ENCODE results near the gene TXNDC2. TPM values are rescaled to one million over a fixed set of nuclear protein-coding genes. Genes with fewer than 3 reads are reported as not detected.
"Not testable (repeated sequence)": the region's sequence is repeated elsewhere in the genome, so short reads cannot be mapped to it uniquely, and the experiment has no call there.

TXNDC2 gene
- total RNA-seq, 2 donors from 2014 or later: 0.35 to 8.8 TPM

- TF ChIP-seq CTCF (IDR thresholded peaks at IDR 0.05): no peak
- DNase-seq (ENCODE audit: low spot score): no peak
- no peaks in the 10 kb centered on the region for H3K4me1 ChIP-seq (ENCODE audit: control insufficient read depth in 1 of 2, low read depth in 2 of 2)
- H3K4me3 ChIP-seq: no peak overlapping the region
- no peak for ATAC-seq (ENCODE audit: insufficient number of reproducible peaks, low FRiP score, low read depth)
- no peak overlapping the region for H3K27ac ChIP-seq
- no peaks in the 10 kb centered on the region for H3K9me3 ChIP-seq
- no peaks in the 10 kb centered on the region for H3K27me3 ChIP-seq (replicated peaks; ENCODE audit: insufficient read depth)
- H3K36me3 ChIP-seq: no peaks in the 10 kb centered on the region
Observed at GRCh38 chr18:9900699-9901098, 14.9 kb downstream of the TXNDC2 start.

GRCh38 chr18:9901377-9901776 is 15.6 kb downstream of the TXNDC2 start:
- H3K36me3 ChIP-seq: no peaks in the 10 kb centered on the region
- TF ChIP-seq CTCF (IDR thresholded peaks at IDR 0.05): no peak
- no peak for DNase-seq (ENCODE audit: low spot score)
- no peak overlapping the region for H3K27ac ChIP-seq
- H3K4me1 ChIP-seq (ENCODE audit: control insufficient read depth in 1 of 2, low read depth in 2 of 2): no peaks in the 10 kb centered on the region
- no peaks in the 10 kb centered on the region for H3K9me3 ChIP-seq
- no peak overlapping the region for H3K4me3 ChIP-seq
- no peak for ATAC-seq (ENCODE audit: insufficient number of reproducible peaks, low FRiP score, low read depth)
- H3K27me3 ChIP-seq (replicated peaks; ENCODE audit: insufficient read depth): no peaks in the 10 kb centered on the region

GRCh38 chr18:9902264-9902663 is 16.5 kb downstream of the TXNDC2 start:
- H3K4me1 ChIP-seq (ENCODE audit: control insufficient read depth in 1 of 2, low read depth in 2 of 2); H3K9me3 ChIP-seq; H3K27me3 ChIP-seq (replicated peaks; ENCODE audit: insufficient read depth); H3K4me3 ChIP-seq; H3K27ac ChIP-seq; DNase-seq (ENCODE audit: low spot score); H3K36me3 ChIP-seq; ATAC-seq (ENCODE audit: insufficient number of reproducible peaks, low FRiP score, low read depth): not testable (repeated sequence)

- ATAC-seq (ENCODE audit: insufficient number of reproducible peaks, low FRiP score, low read depth): no peak
- H3K4me3 ChIP-seq: no peak overlapping the region
- no peak for TF ChIP-seq CTCF (IDR thresholded peaks at IDR 0.05)
- no peaks in the 10 kb centered on the region for H3K27me3 ChIP-seq (replicated peaks; ENCODE audit: insufficient read depth)
- H3K27ac ChIP-seq: no peak overlapping the region
- H3K4me1 ChIP-seq (ENCODE audit: control insufficient read depth in 1 of 2, low read depth in 2 of 2): no peaks in the 10 kb centered on the region
- no peaks in the 10 kb centered on the region for H3K9me3 ChIP-seq
- H3K36me3 ChIP-seq: no peaks in the 10 kb centered on the region
- DNase-seq (ENCODE audit: low spot score): no peak
Observed at GRCh38 chr18:9902832-9903231, 17.1 kb downstream of the TXNDC2 start.

- no peaks in the 10 kb centered on the region for H3K27me3 ChIP-seq (replicated peaks; ENCODE audit: insufficient read depth)
- DNase-seq (ENCODE audit: low spot score): no peak
- no peak for ATAC-seq (ENCODE audit: insufficient number of reproducible peaks, low FRiP score, low read depth)
Observed at GRCh38 chr18:9905401-9905922, 19.7 kb downstream of the TXNDC2 start.

More at GRCh38 chr18:9905401-9905922, 19.7 kb downstream of the TXNDC2 start:
- H3K27ac ChIP-seq: no peak overlapping the region
- H3K36me3 ChIP-seq: no peaks in the 10 kb centered on the region
- H3K9me3 ChIP-seq: no peaks in the 10 kb centered on the region
- no peak for TF ChIP-seq CTCF (IDR thresholded peaks at IDR 0.05)
- no peaks in the 10 kb centered on the region for H3K4me1 ChIP-seq (ENCODE audit: control insufficient read depth in 1 of 2, low read depth in 2 of 2)
- no peak overlapping the region for H3K4me3 ChIP-seq
